Measurements from ENCODE around the gene TTC4. TPM values are rescaled to one million over a fixed set of nuclear protein-coding genes. Genes with fewer than 3 reads are reported as not detected.

TTC4 gene
- 10 to 100 TPM; 12.1 to 16.7 (median 15.2) TPM for total RNA-seq
- long read RNA-seq, donor 1, transcript TTC4-201 (10 exons, 2,395 nt): major isoform, 20 of 25 reads
- long read RNA-seq, donor 1, partial matches to known transcripts: 0 of 25 reads
- long read RNA-seq, donor 1, other reads (novel, unspliced or antisense): 5 of 25 reads
- long read RNA-seq, donor 2, transcript TTC4-201 (10 exons, 2,395 nt): major isoform, 11 of 14 reads
- long read RNA-seq, donor 2, partial matches to known transcripts: 1 of 14 reads
- long read RNA-seq, donor 2, other reads (novel, unspliced or antisense): 0 of 14 reads

GRCh38 chr1:54715493-54716298 lies at the start of gene TTC4:
Gene TTC4 (plus strand): TSS chr1:54715861. CDS start chr1:54715909, 48 bp downstream.
- peak; percentile 86 to 92 (median 89) for DNase-seq
- H3K36me3 ChIP-seq (ENCODE audit: low read depth): no peaks in the 10 kb centered on the region
- TF ChIP-seq CTCF (IDR thresholded peaks at IDR 0.05): no peak
- intact Hi-C loops (cut with DNase I, micrococcal nuclease): no loop called here
- ATAC-seq: peak; percentile 100
- H3K9me3 ChIP-seq: no peaks in the 10 kb centered on the region
- peaks cover 7% of the 10 kb centered on the region for H3K4me1 ChIP-seq (ENCODE audit: low read depth)
- H3K4me3 ChIP-seq: peak within 1 kb of the TSS; percentile 62

- TF ChIP-seq CTCF (IDR thresholded peaks at IDR 0.05): no peak
- no peaks in the 10 kb centered on the region for H3K9me3 ChIP-seq
- no peak overlapping the region for H3K4me3 ChIP-seq
- no peaks in the 10 kb centered on the region for H3K36me3 ChIP-seq (ENCODE audit: low read depth)
- no peaks in the 10 kb centered on the region for H3K4me1 ChIP-seq (ENCODE audit: low read depth)
- DNase-seq: no peak
- no peak for ATAC-seq
- intact Hi-C loops (cut with DNase I, micrococcal nuclease): no loop called here
These were observed 49.3 kb upstream of the TTC4 start for GRCh38 chr1:54666333-54666732.

- no peak overlapping the region for H3K4me3 ChIP-seq
- H3K4me1 ChIP-seq (ENCODE audit: low read depth): no peaks in the 10 kb centered on the region
- H3K36me3 ChIP-seq (ENCODE audit: low read depth): no peaks in the 10 kb centered on the region
- no peak for DNase-seq
- ATAC-seq: no peak
- no peaks in the 10 kb centered on the region for H3K9me3 ChIP-seq
- intact Hi-C loops (cut with DNase I, micrococcal nuclease): no loop called here
- TF ChIP-seq CTCF (IDR thresholded peaks at IDR 0.05): no peak
These were observed 47.9 kb upstream of the TTC4 start for GRCh38 chr1:54667797-54668196.

- Histone ChIP-seq H3K4me1 (ENCODE audit: low read depth) (no peaks in the 10 kb centered on the region), H3K36me3 (ENCODE audit: low read depth) (no peaks in the 10 kb centered on the region), H3K9me3 (no peaks in the 10 kb centered on the region), H3K4me3 (no peak overlapping the region)
- no peak for DNase-seq
- intact Hi-C loops (cut with DNase I, micrococcal nuclease): no loop called here
- no peak for TF ChIP-seq CTCF (IDR thresholded peaks at IDR 0.05)
- ATAC-seq: no peak
These were observed 47.1 kb upstream of the TTC4 start for GRCh38 chr1:54668567-54668966.

GRCh38 chr1:54671985-54672608 lies 43.6 kb upstream of the TTC4 start:
- peak; percentile 77 for TF ChIP-seq CTCF (IDR thresholded peaks at IDR 0.05)
- ATAC-seq: peak; percentile 93

More at GRCh38 chr1:54671985-54672608, 43.6 kb upstream of the TTC4 start:
- no peaks in the 10 kb centered on the region for H3K36me3 ChIP-seq (ENCODE audit: low read depth)
- peak in 2 of 3 donors; percentile 65 to 81 for DNase-seq
- H3K9me3 ChIP-seq: no peaks in the 10 kb centered on the region
- H3K4me1 ChIP-seq (ENCODE audit: low read depth): no peaks in the 10 kb centered on the region
- no peak overlapping the region for H3K4me3 ChIP-seq
- intact Hi-C loops (cut with DNase I, micrococcal nuclease): loop anchor here in 1 of 2 donors (5.0 kb wide), 1 partner anchor 140 kb away; no protein-coding TSS in a partner anchor

Measured in mucosa of descending colon (tissue), 3 donors.